Right lobe of liver (tissue), 4 donors: ENCODE data around the gene CRACDL.

Experiments used
- CTCF ChIP-seq, 4 donors: fragments of 200-600 bp in 3 of 4; fragments of 450-650 bp in 1 of 4; IDR thresholded peaks; one replicate each; pipeline versions ENCODE4 v1.5.1 to v1.8.0; 2016 to 2022; ENCODE audit warnings: antibody characterized with exemption in 4 of 4, mild to moderate bottlenecking in 2 of 4
- POLR2A ChIP-seq: fragments of 450-650 bp; IDR thresholded peaks from one replicate; pipeline ENCODE4 v1.6.1; 2017; ENCODE audit warnings: antibody characterized with exemption, mild to moderate bottlenecking
- donor health status: DM: no; HTN: no; CAD: no.
- donor health status: DM: no; HTN: no; CAD: no.
- donor health status: DM: no; HTN: yes; CAD: no.

- no peak for TF ChIP-seq POLR2A
- no peak for TF ChIP-seq CTCF (IDR thresholded peaks at IDR 0.05)
Measured at GRCh38 chr2:98849113-98849512, 86.9 kb downstream of the CRACDL start.
